Measurements from ENCODE around the gene TRIL. TPM values are rescaled to one million over a fixed set of nuclear protein-coding genes. Genes with fewer than 3 reads are reported as not detected.

The TRIL gene
- total and polyA plus RNA-seq, 2 experiments from 2014 or later = 0.95 to 4.5 TPM

GRCh38 chr7:28984631-28985030, 26.5 kb upstream of the TRIL start (continued):
- 0 out of 4 replicates have a peak, but pooled peaks of 1 of the 2 experiments have one; percentile 17 for TF ChIP-seq CTCF (conservative IDR thresholded peaks at IDR 0.05; ENCODE audit: low read depth in 2 of 2)

GRCh38 chr7:28984217-28984616, 26.1 kb upstream of the TRIL start:
- Histone ChIP-seq H3F3A (replicated peaks; ENCODE audit: low read depth) (no peaks in the 10 kb centered on the region), H3K4me1 (ENCODE audit: insufficient read depth) (peaks cover 27% of the 10 kb centered on the region), H4K20me1 (replicated peaks; ENCODE audit: insufficient read depth) (no peaks in the 10 kb centered on the region), H3K79me2 (replicated peaks; ENCODE audit: insufficient read depth) (no peaks in the 10 kb centered on the region), H3K4me3 (no peak overlapping the region), H3K27me3 (ENCODE audit: insufficient read depth) (no peaks in the 10 kb centered on the region), H3K9me2 (ENCODE audit: insufficient read depth) (0 out of 2 replicates have a peak, but pooled peaks cover 6% of the 10 kb centered on the region), H3K27ac (ENCODE audit: low read depth) (no peak overlapping the region), H3K36me3 (ENCODE audit: insufficient read depth) (no peaks in the 10 kb centered on the region), H3K4me2 (no peak overlapping the region), H2AFZ (peak overlapping the region; percentile 3; the same call in 1 of the 2 replicates)
- Mint-ChIP-seq H3K36me3 (ENCODE audit: low read depth) (no peaks in the 10 kb centered on the region), H3K9me3 (no peaks in the 10 kb centered on the region), H3K4me3 (no peak overlapping the region), H3K4me1 (peaks cover 45% of the 10 kb centered on the region), H3K27ac (peak overlapping the region; percentile 81), H3K27me3 (ENCODE audit: insufficient read depth, low read depth, poor library complexity) (peaks cover 2% of the 10 kb centered on the region)
- TF ChIP-seq EZH2phosphoT487 (IDR thresholded peaks at IDR 0.05; ENCODE audit: unreplicated experiment) (no peak), CREB1 (CRISPR knock-in tag; IDR thresholded peaks at IDR 0.05; ENCODE audit: low read depth) (no peak), ZNF331 (CRISPR knock-in tag; IDR thresholded peaks at IDR 0.05; ENCODE audit: low read depth) (no peak), ZNF462 (CRISPR knock-in tag; IDR thresholded peaks at IDR 0.05) (peak; percentile 54; the same call in 1 of the 2 replicates)
- ATAC-seq (no peak; the same call in 2 of the 3 replicates), DNase-seq (ENCODE audit: low spot score) (no peak)

Data from GM23338 (cell line).